HEK293 (cell line): ENCODE results near the gene OGFRL1.
A peak's percentile ranks its signal among the peaks of the same experiment; 100 is the strongest.

Source experiments
- CTCF ChIA-PET: fragments of 350-600 bp; formaldehyde crosslinking; extraction: SDS; loops from one replicate; lab custom pipeline; 2021; ENCODE audit warnings: antibody characterized with exemption; lab: Yijun Ruan, JAX
- POLR2A ChIA-PET: fragments of 300-600 bp; formaldehyde crosslinking; extraction: SDS; loops from one replicate; lab custom pipeline; 2020; ENCODE audit warnings: antibody characterized with exemption, inconsistent platforms; lab: Yijun Ruan, JAX
- H3K27ac ChIP-seq: fragments of 200-500 bp; sonication (Bioruptor generic); 2 replicates; pipeline ENCODE4 v1.5.1; 2014; ENCODE audit warnings: low read depth, low read length, control low read depth, inconsistent platforms; ENCODE audit errors: extremely low read depth
- H3K36me3 ChIP-seq, 2 experiments: fragments of 200-500 bp in 1 of 2; sonication (Bioruptor generic) in 1 of 2; 1 replicate in 1 of 2; 2 replicates in 1 of 2; pipeline ENCODE4 v1.5.1; 2014 to 2017; ENCODE audit warnings: inconsistent platforms in 2 of 2, low read length in 2 of 2; ENCODE audit not compliant: control insufficient read depth in 2 of 2, insufficient read depth in 1 of 2
- H3K4me1 ChIP-seq: fragments of 200-500 bp; sonication (Bioruptor generic); 2 replicates; pipeline ENCODE4 v1.5.1; 2014; ENCODE audit warnings: mild to moderate bottlenecking, low read length, inconsistent platforms; ENCODE audit not compliant: control insufficient read depth, insufficient read depth
- H3K4me3 ChIP-seq: 2 replicates; pipeline ENCODE4 v1.5.1; 2011; ENCODE audit warnings: low read depth, mild to moderate bottlenecking, control low read depth, low read length, moderate library complexity
- H3K9me3 ChIP-seq: fragments of 200-500 bp; sonication (Bioruptor generic); 2 replicates; pipeline ENCODE4 v1.5.1; 2014; ENCODE audit warnings: low read depth, low read length, inconsistent platforms; ENCODE audit not compliant: control insufficient read depth, insufficient read depth
- RBAK ChIP-seq: fragments of 450-650 bp; formaldehyde crosslinking; IDR thresholded peaks from 2 replicates; pipeline ENCODE4 v1.5.1; 2016; ENCODE audit warnings: missing biosample characterization, missing genetic modification characterization
- SCRT2 ChIP-seq: fragments of 450-650 bp; formaldehyde crosslinking; IDR thresholded peaks from 2 replicates; pipeline ENCODE4 v1.5.1; 2016; ENCODE audit warnings: missing biosample characterization, missing genetic modification characterization
- TCF7L2 ChIP-seq: IDR thresholded peaks from 2 replicates; pipeline ENCODE4 v1.6.1; 2011; ENCODE audit warnings: low read depth, mild to moderate bottlenecking, inconsistent platforms, low read length, moderate library complexity, borderline replicate concordance
- TRIM28 ChIP-seq: IDR thresholded peaks from 2 replicates; pipeline ENCODE4 v1.6.1; 2011; ENCODE audit warnings: low read length, control low read depth, borderline replicate concordance
- ZBTB1 ChIP-seq: fragments of 450-650 bp; formaldehyde crosslinking; IDR thresholded peaks from 2 replicates; pipeline ENCODE4 v1.5.1; 2016; ENCODE audit warnings: missing biosample characterization, missing genetic modification characterization
- ZNF184 ChIP-seq: fragments of 450-650 bp; IDR thresholded peaks from 2 replicates; pipeline ENCODE4 v1.5.1; 2018; ENCODE audit warnings: missing biosample characterization, mild to moderate bottlenecking, missing genetic modification characterization
- ZNF324 ChIP-seq: fragments of 450-650 bp; formaldehyde crosslinking; IDR thresholded peaks from 2 replicates; pipeline ENCODE4 v1.5.1; 2016; ENCODE audit warnings: missing biosample characterization, missing genetic modification characterization
- ZNF514 ChIP-seq: fragments of 450-650 bp; formaldehyde crosslinking; IDR thresholded peaks from 2 replicates; pipeline ENCODE4 v1.5.1; 2016; ENCODE audit warnings: missing biosample characterization, missing genetic modification characterization
- ZNF560 ChIP-seq: fragments of 450-650 bp; formaldehyde crosslinking; IDR thresholded peaks from 2 replicates; pipeline ENCODE4 v1.5.1; 2017; ENCODE audit warnings: missing biosample characterization, missing genetic modification characterization, borderline replicate concordance
- ZNF623 ChIP-seq: fragments of 450-650 bp; formaldehyde crosslinking; IDR thresholded peaks from 2 replicates; pipeline ENCODE4 v1.5.1; 2016; ENCODE audit warnings: missing biosample characterization, missing genetic modification characterization
- ZNF626 ChIP-seq: fragments of 450-650 bp; sonication (Bioruptor Pico); formaldehyde crosslinking; IDR thresholded peaks from 2 replicates; pipeline ENCODE4 v1.5.1; 2018; ENCODE audit warnings: missing biosample characterization, missing genetic modification characterization, inconsistent platforms
- ZNF660 ChIP-seq: fragments of 450-650 bp; IDR thresholded peaks from 2 replicates; pipeline ENCODE4 v1.5.1; 2018; ENCODE audit warnings: missing biosample characterization, mild to moderate bottlenecking, missing genetic modification characterization
- TF ChIP-seq, protein P1 (sequence below): fragments of 450-650 bp; formaldehyde crosslinking; IDR thresholded peaks from 2 replicates; pipeline ENCODE4 v1.5.1; 2016; ENCODE audit warnings: missing biosample characterization, missing genetic modification characterization
- TF ChIP-seq, protein P2 (sequence below): fragments of 450-650 bp; formaldehyde crosslinking; conservative IDR thresholded peaks from 2 replicates; pipeline ENCODE4 v1.5.1; 2016; ENCODE audit warnings: low read depth, missing biosample characterization, missing genetic modification characterization

Gene OGFRL1

DNA sequence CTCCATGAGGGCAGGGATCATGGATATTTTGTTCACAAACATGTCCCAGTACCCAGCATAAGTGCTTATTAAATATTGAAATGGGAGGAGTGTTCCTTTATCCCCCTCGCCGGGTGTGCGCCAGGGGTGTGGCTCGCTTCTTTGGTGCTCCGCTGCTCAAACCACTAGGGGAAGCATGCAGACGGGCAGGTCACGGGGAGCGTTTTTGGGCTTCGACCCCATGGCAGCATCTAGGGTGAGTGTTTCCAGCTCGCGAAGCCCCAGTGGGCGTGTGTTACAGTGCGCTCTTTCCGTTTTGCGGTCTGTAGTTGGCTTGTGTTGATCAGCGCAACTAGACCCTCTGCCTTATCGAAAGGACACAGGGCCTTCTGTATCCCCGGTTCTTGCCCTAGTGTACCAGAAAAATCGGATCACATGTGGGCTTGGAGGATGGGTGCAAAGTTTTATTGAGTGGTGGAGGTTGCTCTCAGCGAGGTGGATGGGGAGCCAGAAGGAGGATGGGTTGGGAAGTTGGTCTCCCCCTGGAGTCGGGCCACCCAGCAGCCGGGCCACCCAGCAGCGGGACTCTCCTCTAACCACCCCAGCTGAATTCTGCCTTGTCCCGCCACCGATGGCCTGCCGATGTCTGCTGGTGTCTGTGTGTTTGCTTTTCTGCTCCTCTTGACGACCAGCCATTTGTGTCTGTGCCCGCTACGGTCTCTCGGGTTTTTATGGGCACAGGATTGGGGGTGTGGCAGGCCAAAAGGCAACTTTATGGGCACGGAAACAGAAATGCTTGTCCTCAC lies 43.2 kb upstream of the OGFRL1 start:
- TF ChIP-seq ZNF560 (tag by site-specific recombination) = no peak
- POLR2A ChIA-PET = no interaction called here
- H3K4me3 ChIP-seq = no peak overlapping the region
- CTCF ChIA-PET = interaction anchor here (0.5 to 1.5 kb wide), 2 partner anchors 14 to 934 kb away, joined by 3 to 5 read pairs; no protein-coding TSS in a partner anchor
- H3K36me3 ChIP-seq = no peaks in the 10 kb centered on the region
- H3K27ac ChIP-seq = no peak overlapping the region
- no peaks in the 10 kb centered on the region for H3K9me3 ChIP-seq
- H3K4me1 ChIP-seq = peaks cover 4% of the 10 kb centered on the region; the same call in 1 of the 2 replicates

DNA sequence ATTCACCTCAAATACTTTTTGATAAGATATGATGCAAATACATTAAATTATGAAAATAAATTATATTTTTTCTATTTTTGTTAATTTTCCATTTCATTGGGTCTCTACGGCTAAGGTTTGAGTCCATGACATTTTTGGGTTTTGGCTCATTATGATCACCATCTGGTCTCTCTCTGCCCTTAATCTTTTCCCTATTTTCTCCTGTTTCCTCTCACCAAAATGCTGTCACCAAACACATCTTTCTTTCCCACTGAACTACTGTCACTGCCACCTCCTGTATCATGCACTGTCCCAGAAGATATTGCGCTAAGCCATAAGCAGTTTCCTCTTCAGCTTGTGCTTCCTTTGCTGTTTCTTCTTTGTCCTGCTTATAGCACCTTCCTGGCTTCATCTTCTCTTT lies 42.0 kb upstream of the OGFRL1 start:
- H3K36me3 ChIP-seq = no peaks in the 10 kb centered on the region
- ChIA-PET CTCF (no interaction called here), POLR2A (interaction anchor here (2.9 kb wide), 1 partner anchor 42 kb away, joined by 29 read pairs; the partner anchor contains the start of gene OGFRL1)
- no peak overlapping the region for H3K27ac ChIP-seq
- no peaks in the 10 kb centered on the region for H3K9me3 ChIP-seq
- no peak for TF ChIP-seq RBAK (tag by site-specific recombination)
- peaks cover 4% of the 10 kb centered on the region; the same call in 1 of the 2 replicates for H3K4me1 ChIP-seq
- H3K4me3 ChIP-seq = no peak overlapping the region

DNA sequence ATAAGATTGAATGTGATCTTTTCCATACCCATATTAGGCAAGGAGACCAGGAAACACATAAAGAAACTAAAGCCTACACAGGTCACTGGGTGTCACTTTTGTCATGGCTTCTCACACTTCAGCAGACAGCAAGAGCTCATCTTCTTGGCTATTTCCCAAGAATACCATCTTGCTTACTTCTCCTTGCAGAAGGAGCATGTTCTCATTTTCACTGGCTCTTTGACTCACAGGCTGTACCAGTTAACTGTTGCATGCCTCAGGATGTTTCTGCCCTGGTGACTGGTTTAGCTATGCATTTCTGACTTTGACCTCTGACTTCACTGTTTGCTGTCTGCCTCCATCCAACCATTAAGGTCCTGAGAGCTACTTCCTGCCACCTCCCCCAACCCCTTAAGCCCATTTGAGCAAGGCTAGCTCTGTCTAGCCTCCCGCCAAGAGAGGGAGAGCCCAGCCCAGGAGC lies 40.3 kb upstream of the OGFRL1 start:
- TF ChIP-seq, protein P1, sequence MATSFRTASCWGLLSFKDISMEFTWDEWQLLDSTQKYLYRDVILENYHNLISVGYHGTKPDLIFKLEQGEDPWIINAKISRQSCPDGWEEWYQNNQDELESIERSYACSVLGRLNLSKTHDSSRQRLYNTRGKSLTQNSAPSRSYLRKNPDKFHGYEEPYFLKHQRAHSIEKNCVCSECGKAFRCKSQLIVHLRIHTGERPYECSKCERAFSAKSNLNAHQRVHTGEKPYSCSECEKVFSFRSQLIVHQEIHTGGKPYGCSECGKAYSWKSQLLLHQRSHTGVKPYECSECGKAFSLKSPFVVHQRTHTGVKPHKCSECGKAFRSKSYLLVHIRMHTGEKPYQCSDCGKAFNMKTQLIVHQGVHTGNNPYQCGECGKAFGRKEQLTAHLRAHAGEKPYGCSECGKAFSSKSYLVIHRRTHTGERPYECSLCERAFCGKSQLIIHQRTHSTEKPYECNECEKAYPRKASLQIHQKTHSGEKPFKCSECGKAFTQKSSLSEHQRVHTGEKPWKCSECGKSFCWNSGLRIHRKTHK (tag by site-specific recombination) = no peak
- TF ChIP-seq ZNF626 (tag by site-specific recombination) = no peak
- no peak for TF ChIP-seq ZNF184 (tag by site-specific recombination)
- no peak for TF ChIP-seq TCF7L2
- TF ChIP-seq ZNF623 (tag by site-specific recombination) = no peak
- TF ChIP-seq ZBTB1 (tag by site-specific recombination) = no peak
- peak; percentile 86 for TF ChIP-seq TRIM28
- TF ChIP-seq SCRT2 (tag by site-specific recombination) = peak; percentile 85
- TF ChIP-seq ZNF324 (tag by site-specific recombination) = no peak
- Histone ChIP-seq H3K4me3 (no peak overlapping the region), H3K9me3 (no peaks in the 10 kb centered on the region), H3K4me1 (peaks cover 4% of the 10 kb centered on the region; the same call in 1 of the 2 replicates), H3K27ac (no peak overlapping the region), H3K36me3 (no peaks in the 10 kb centered on the region)
- CTCF ChIA-PET = interaction anchor here (0.9 to 1.7 kb wide), 4 partner anchors 9 to 55 kb away, joined by 3 to 7 read pairs (median 4); partner anchors contain the start of gene OGFRL1
- POLR2A ChIA-PET = interaction anchor here (0.6 to 2.9 kb wide), 3 partner anchors 20 to 196 kb away, joined by 3 to 29 read pairs (median 4); partner anchors contain the start of gene OGFRL1

DNA sequence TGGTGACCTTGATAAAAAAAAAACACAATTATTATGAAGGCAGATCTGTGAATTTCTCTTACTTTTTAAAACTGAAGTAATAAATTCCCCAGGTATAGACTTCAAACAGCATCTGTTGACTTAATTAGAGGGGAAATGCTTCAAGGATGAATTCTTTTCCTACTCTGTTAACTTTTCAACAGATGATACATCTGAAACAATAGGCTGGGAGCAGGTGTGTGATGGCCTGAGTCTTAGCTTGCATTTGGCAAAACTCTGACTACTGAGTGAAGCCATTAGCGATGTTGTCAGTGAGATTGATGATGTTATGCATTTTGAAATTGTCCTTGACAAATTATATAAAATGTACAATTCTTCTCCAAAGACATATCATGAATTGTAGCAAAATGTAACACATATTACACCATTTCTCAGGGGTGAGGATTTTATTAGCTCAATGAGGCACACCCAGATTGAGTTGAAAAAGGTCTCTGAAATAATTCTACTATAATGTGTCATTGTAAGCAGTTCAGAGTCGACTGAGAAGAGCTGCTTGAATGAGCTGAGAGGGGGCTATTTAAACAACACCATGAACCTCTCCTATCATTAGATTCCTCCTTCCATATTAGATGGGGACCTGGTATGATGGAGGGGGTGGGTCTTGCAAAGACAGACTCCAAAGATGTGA lies 39.6 kb upstream of the OGFRL1 start:
- no peak overlapping the region for H3K27ac ChIP-seq
- ChIA-PET CTCF (interaction anchor here (0.6 to 1.5 kb wide), 4 partner anchors 21 to 199 kb away, joined by 3 to 7 read pairs (median 3); partner anchors contain the start of gene OGFRL1), POLR2A (interaction anchor here (0.9 to 2.9 kb wide), 2 partner anchors 21 to 40 kb away, joined by 3 to 29 read pairs; partner anchors contain the start of gene OGFRL1)
- no peaks in the 10 kb centered on the region for H3K36me3 ChIP-seq
- H3K9me3 ChIP-seq = no peaks in the 10 kb centered on the region
- H3K4me1 ChIP-seq = peaks cover 4% of the 10 kb centered on the region; the same call in 1 of the 2 replicates
- no peak overlapping the region for H3K4me3 ChIP-seq
- TF ChIP-seq ZNF660 (no peak), ZNF514 (no peak), ZNF184 (tag by site-specific recombination) (no peak)
- TF ChIP-seq, protein P2, sequence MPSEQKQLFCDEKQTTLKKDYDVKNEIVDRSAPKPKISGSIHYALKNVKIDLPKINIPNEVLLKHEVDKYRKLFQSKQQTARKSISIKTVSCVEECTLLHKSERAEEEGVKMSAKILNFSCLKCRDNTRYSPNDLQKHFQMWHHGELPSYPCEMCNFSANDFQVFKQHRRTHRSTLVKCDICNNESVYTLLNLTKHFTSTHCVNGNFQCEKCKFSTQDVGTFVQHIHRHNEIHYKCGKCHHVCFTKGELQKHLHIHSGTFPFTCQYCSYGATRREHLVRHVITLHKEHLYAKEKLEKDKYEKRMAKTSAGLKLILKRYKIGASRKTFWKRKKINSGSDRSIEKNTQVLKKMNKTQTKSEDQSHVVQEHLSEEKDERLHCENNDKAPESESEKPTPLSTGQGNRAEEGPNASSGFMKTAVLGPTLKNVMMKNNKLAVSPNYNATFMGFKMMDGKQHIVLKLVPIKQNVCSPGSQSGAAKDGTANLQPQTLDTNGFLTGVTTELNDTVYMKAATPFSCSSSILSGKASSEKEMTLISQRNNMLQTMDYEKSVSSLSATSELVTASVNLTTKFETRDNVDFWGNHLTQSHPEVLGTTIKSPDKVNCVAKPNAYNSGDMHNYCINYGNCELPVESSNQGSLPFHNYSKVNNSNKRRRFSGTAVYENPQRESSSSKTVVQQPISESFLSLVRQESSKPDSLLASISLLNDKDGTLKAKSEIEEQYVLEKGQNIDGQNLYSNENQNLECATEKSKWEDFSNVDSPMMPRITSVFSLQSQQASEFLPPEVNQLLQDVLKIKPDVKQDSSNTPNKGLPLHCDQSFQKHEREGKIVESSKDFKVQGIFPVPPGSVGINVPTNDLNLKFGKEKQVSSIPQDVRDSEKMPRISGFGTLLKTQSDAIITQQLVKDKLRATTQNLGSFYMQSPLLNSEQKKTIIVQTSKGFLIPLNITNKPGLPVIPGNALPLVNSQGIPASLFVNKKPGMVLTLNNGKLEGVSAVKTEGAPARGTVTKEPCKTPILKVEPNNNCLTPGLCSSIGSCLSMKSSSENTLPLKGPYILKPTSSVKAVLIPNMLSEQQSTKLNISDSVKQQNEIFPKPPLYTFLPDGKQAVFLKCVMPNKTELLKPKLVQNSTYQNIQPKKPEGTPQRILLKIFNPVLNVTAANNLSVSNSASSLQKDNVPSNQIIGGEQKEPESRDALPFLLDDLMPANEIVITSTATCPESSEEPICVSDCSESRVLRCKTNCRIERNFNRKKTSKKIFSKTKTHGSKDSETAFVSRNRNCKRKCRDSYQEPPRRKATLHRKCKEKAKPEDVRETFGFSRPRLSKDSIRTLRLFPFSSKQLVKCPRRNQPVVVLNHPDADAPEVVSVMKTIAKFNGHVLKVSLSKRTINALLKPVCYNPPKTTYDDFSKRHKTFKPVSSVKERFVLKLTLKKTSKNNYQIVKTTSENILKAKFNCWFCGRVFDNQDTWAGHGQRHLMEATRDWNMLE (tag by site-specific recombination) = no peak
